NB4 (cell line): Measurements from ENCODE around the gene RAB11FIP3.

Experiments used
- MAX ChIP-seq: IDR thresholded peaks from 2 replicates; pipeline ENCODE4 v1.6.1; 2011; ENCODE audit warnings: low read depth, low read length
- TF ChIP-seq, protein P1 (sequence below): IDR thresholded peaks from one replicate; pipeline ENCODE4 v1.5.1; 2012; ENCODE audit warnings: low read depth, low read length

DNA sequence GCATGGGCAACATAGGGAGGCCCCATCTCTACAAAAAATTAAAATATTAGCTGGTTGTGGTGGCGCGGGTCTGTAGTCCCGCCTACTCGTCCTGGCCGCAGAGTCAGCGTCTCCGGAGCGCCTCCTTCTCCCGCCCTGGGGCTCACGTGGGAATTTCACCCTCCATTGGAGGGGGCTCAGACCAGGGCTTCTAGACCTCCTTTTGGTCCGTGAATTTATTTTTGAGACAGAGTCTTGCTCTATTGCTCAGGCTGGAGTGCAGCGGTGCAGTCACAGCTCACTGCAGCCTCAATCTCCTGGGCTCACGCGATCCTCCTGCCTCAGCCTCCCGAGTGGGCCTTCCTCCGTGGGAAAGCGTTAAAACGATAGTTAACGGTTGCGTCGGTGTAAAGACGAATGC, 28.8 kb upstream of the RAB11FIP3 start:
- TF ChIP-seq, protein P1, sequence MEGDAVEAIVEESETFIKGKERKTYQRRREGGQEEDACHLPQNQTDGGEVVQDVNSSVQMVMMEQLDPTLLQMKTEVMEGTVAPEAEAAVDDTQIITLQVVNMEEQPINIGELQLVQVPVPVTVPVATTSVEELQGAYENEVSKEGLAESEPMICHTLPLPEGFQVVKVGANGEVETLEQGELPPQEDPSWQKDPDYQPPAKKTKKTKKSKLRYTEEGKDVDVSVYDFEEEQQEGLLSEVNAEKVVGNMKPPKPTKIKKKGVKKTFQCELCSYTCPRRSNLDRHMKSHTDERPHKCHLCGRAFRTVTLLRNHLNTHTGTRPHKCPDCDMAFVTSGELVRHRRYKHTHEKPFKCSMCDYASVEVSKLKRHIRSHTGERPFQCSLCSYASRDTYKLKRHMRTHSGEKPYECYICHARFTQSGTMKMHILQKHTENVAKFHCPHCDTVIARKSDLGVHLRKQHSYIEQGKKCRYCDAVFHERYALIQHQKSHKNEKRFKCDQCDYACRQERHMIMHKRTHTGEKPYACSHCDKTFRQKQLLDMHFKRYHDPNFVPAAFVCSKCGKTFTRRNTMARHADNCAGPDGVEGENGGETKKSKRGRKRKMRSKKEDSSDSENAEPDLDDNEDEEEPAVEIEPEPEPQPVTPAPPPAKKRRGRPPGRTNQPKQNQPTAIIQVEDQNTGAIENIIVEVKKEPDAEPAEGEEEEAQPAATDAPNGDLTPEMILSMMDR, result no peak
- no peak for TF ChIP-seq MAX
